ENCODE measurements around the gene MAP3K12.

DNA sequence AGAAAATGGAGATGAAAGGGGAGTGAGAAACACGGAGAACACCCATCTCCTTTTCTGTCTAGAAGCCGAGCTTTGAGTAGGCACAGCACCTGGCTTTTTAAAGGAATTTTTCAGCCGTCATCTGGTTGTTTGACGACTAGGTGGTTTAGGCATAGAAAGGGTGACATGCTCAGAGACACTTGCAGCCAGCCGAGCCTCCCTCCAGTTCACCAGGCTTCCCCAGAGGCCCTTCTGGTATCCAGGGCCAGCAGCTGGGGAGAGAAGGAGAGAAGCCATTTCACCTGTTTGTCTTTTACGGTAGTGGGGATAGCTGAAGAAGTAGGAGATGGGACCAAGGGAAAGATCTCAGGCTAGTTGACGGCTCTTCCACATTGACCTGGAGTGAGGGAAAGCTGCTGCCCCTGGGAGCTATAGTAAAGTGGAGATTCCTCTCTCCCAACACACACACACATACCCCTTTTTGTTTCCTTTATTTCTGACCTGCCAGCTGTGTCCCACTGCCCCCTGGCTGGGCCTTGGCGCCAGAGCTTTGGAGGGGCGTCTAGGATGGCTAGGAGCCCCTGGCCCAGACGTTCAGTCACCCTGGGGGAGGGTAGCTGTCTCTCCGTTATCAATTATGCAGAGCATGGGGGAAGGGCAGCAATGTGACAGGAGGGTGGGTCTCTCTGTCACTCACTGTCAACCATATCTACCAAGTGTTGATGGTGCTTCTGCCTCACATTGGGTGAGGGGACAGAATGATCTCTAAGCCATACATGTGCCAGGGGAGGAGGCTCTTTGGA lies 5.5 kb downstream of the MAP3K12 start:
- TF ChIP-seq TAF1 (IDR thresholded peaks at IDR 0.05; ENCODE audit: low read depth) (no peak), CEBPB (IDR thresholded peaks at IDR 0.05) (no peak)
- TF ChIP-seq, protein P1, sequence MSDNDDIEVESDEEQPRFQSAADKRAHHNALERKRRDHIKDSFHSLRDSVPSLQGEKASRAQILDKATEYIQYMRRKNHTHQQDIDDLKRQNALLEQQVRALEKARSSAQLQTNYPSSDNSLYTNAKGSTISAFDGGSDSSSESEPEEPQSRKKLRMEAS (IDR thresholded peaks at IDR 0.05) = no peak

All from Ishikawa (cell line).